Cerebellar cortex (tissue), 1 donor: Measurements from ENCODE around the gene STARD13.

ENCODE experiments used
- DNase-seq: peaks from one replicate; pipeline ENCODE4 v3.0.0-alpha.2; 2015; ENCODE audit warnings: low spot score

The STARD13 gene

DNA sequence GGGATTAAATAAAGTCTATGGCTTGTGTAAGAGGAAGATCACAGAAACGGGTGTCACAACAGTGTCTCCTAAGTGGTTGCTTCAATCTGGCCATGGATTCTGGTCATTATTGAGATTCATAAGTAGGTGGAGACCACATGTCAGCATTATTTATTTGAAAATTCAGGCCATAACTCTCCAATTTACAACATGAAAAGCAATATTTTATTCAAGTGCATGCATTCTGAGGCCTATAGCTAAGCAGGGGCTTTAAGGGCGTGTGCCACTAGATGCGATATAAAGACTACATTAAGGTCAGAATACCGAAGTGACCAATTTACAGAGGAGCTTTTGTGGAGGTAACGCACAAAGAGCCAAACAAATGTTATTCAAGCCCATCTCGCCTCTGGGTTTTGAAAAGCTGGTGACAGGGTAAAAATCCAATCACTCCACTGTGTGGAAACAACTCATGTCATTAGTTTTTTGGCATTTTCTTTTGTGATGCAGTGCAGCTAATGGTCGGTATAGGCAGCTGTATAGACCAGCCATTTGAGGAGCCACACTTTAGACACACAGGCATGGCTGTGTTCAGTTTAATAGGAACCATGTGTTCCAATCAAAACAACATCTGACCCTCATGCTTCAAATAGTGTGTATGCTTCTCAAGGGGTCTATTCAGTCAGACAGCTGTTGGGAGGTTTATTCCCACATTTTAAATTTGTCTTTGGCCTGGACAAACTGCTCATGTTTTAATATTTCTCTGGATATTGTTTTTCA, 145.6 kb downstream of the STARD13 start:
- DNase-seq: no peak

DNA sequence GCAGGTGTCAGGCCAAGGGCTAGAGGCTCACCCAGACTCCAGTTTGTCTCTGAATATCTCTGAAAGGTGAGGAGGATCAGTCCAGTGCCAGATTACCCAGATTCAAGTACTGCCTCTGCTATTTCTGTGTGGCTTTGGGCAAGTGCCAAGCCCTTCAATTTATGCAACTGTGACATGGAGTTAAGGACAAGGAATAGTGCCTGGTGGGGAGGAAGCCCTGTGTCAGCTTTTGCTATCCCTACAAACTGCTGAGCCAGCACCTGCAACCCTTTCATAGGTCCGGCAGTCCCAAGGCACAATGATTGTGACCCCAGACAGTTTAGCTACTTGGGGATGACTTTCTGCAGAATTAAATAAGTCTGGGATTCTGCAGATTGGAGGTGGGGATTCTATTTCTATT, 146.4 kb downstream of the STARD13 start:
- no peak for DNase-seq

DNA sequence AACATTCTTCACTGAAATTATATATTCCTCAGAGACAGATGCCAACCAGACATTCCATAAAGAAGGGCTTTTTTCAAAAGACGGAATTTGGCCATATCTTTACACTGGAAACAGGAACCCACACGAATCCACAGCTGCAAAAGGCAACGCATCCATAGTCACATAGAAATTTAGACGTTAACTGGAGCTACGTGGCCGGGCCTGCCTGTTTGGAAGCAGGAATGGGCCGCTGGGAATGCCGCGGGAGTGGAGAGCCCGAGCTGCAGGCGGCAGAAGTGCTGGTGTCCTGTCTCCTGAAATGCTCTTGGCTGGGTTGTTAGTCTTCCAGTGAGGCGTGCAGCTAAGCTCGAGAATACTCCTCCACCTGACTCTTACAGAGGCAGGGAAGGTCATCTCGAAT, 147.1 kb downstream of the STARD13 start:
- DNase-seq: no peak

DNA sequence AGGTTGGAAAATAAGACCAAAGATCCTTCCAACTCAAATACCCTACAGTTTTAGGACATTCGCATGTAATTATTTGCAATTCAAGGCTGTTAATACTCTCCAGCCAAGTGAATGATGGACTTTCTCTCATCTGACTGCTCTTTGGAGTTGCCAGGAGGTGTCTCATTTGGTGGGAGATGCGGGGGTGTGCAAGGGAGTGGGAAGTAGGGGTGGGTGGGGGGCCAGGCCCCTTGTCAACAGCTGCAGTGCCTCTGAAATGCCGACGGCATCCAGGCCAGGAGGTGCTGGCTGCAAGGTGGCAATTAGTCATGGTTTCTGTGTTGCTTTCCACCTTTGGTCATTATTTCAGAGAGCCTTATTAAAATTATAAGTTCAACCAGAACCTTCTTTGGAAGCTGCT, 147.8 kb downstream of the STARD13 start:
- no peak for DNase-seq

DNA sequence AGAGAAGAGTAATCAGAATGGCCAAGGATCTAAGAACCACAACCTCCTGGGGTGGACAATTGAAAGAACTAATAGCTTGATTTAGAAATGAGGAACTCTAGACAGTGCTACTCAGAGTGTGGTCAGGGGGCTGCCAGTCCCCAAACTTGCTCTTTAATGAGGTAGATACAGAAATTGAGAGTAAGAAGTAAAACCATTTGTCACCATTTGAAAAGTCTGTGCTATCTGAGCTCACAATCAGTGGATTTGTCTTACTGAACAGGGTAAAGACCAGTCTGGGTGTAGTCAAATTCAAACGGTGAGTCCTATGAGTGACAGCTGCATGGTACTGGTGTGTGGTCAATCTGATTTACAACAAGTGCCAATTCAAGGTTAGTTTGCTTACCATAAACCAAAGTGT, 150.5 kb downstream of the STARD13 start:
- no peak for DNase-seq

DNA sequence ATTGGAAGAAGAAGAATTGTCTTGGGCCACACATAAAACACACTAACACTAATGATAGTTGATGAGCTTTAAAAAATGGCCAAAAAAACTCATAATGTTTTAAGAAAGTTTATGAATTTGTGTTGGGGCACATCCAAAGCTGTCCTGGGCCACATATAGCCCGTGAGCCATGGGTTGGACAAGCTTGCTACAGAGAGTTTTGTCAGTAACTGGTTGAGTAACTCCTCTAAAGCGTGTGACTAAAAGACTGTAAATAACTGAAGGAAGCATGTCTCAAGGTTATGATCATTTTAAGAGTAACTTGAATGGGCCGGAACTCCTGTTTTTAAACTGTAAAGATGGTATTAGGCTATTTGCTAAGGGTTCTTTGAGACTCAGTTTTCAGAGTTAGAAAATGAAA, 151.3 kb downstream of the STARD13 start:
- no peak for DNase-seq

DNA sequence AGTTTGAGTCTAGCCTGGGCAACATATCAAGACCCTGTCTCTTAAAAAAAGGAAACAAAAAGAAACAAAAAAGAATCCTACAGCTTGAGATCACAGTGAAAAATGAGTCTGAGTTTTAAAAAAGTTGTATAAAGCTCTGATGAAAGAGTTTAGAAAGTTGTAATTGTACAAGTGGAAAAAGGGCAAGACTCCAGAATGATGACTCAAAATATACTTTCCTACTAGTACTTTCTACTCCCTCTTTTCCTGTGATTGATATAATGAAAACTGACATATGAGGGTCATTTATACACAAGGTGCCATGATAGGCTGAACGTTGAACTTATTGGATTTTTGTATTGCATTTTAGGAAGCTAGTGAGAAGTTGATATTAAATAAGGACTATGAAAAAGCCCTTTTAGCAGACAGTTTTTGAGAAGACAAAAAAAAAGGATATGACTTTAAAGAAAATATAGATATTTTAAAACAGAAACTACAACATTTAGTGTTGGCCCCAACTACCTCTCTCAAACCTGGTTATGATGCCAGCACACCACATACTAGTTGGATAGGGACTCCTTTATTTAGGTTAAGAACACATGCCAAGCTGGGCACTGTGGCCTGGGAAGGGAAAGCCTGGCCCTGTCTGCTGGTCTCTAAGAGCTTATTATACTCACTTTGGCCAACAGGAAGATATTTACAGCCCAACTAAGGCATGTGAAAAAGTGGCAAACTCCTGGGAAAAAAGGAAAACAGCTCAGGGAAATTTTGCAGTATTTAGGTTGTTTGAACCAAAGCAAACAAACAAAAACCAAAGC, 152.7 kb downstream of the STARD13 start:
- DNase-seq: no peak

DNA sequence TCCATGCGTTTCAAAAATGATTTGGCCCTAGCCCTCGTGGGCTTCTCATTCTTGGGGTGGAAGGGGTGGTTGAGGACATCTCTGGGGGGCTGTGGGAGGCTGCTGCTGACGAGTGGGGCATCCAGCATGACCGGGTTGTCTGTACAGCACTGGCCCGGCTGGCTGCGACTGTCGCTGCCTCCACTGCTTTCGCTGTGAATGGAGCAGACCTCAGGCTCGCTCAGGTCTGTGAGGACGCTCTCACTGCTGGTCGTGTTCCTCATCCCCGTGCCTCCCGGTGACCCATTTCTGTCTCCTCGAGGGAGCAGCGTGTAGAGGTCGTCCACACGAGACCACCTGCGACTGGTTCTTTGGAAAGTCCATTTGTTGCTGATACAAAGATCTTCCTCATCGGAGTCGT, 155.7 kb downstream of the STARD13 start:
- no peak for DNase-seq

DNA sequence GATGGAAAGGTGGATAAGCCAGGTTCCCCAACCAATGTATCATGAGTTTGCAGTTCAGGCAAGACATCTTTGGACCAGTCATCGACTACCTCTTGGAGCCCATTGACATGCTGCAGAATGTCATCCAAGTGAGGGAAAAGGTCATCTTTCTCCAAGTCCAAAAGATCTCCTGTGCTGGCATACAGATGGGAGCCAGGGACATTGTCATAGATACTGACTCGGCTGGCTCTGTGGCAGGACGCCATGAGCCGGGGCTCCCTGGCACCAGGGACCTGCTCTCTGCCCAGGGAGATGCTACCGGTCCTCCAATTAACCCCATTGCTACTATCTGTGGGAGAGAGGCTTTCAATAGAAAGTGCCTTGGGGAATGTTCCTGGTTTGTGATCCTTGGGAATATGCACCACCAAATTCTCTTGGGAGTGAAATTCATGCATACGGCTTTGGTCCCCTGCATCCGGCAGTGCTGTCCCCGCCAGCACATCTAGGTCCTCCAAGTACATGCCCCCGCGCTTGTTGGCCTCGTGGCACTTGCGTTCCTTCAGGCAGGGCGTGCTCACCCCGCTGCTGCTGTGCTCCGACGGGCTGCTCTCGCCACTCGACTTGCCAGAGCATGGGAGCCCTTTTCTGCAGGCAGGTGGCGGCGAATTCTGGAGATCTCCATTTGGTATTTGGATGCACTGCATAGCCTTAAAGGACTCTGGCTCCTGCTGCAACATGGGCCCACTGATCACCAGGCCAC, 156.3 kb downstream of the STARD13 start:
- DNase-seq: no peak

DNA sequence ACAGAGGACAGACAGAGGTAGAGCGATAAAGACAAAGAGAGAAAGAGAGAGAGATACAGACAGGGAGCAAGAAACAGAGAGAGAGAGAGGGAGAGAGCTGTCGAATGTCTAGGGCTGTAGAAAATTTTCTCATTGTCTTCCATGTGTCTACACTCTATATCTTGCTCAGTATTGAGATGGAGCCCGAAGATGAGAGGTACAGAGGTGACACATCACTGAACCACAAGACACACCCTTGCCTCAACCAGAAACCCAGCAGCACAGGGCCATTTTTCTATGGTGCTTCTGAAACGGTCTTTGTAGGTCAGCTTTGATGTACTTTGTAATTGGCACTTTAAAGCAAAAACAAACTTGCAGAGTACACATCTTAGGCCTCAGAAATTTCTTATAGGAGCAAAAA, 157.4 kb downstream of the STARD13 start:
- no peak for DNase-seq

DNA sequence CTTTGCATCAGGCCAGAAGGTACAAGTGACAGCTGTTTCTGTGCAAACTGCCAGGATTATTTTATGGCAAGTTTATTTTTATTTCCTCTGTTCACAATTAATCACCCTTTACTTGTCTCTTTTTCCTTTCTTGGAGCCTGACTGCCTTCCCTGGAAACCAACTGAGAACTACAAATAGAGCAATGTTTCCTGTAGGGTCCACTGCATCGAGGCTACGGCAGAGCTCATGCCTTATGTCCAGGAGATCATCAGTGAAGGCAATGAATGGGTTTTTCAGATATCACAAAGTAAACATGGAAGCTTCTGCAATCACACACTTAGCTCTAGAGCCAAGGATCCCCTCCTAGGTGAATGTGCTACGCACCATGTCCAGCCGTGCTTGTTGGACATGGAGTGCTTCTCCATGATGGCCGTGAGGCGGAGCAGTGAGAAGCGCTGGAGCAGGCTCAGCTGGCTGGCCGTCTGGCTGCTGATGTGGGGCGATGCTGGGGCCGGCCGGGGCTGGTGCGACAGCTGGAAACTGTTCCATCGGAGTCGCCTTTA, 158.5 kb downstream of the STARD13 start:
- no peak for DNase-seq

DNA sequence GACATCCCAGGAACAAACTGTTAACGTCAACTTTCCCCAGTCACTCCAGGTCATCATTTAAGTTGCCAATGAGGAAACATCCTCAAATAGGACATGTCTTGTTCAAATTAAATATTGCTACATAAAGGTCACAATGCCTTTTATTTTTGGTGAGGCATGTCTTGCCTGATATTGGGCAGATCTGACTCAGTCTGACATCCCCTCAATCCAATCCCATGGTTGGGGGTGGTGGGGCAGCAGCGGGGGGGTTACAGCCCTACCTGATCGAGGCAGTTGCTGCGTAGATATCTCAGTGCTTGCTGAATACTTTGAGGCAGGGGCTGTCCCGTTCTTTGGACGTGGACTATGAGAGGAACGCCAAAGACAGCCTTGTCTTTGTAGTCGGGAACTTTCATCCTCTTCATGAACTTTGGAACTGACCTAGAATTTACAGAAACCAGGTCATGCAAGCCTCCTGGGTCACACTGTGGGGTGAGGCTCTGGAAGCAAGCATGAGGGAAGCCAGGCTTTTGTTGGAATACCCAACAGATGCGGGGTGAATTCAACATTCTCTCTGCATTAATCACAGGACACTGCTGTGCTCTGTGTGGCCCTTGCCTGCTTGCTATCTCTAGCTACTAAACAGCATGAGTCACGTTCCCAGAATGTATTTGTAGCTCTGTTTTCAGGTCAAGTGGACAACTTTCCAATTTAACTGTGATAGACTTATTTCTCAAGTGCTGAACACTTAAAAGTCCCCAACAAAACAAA, 159.6 kb downstream of the STARD13 start:
- DNase-seq: no peak

DNA sequence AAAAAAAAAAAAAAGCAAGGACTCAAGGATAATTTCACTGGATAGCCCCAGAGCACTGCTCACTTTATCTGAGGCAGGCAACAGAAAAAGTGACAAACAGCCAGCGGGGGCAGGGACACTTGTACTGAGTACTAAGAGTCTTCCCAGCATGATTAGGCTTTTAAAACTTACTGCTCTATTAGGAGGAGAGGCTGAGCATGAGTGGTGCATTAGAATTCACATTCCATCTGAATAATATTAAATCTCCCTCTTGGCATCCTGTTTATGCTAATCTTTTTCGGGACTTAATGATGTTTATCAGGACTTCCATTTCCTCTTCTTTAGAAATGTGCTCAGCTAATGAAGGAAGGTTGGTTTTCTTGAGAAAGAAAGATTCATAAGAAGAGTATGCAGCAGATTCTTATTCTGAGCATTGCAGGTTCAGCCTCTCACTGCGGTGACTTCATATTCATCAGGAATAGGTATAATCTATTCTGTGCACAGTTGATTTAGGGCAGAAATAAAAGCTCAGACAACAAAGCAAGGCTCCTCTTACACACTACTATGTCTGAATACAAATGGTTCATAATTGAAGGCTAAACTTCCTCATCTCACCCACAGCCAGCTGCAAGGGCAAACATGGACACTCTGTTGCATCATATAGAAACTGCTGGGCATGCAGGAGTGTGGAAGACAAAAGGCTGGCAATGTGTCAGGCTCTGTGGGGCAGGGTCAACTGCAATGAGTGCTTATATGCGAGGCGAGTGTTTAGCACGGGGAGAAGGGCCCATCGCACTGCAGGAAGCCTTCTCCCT, 162.3 kb downstream of the STARD13 start:
- DNase-seq: no peak

DNA sequence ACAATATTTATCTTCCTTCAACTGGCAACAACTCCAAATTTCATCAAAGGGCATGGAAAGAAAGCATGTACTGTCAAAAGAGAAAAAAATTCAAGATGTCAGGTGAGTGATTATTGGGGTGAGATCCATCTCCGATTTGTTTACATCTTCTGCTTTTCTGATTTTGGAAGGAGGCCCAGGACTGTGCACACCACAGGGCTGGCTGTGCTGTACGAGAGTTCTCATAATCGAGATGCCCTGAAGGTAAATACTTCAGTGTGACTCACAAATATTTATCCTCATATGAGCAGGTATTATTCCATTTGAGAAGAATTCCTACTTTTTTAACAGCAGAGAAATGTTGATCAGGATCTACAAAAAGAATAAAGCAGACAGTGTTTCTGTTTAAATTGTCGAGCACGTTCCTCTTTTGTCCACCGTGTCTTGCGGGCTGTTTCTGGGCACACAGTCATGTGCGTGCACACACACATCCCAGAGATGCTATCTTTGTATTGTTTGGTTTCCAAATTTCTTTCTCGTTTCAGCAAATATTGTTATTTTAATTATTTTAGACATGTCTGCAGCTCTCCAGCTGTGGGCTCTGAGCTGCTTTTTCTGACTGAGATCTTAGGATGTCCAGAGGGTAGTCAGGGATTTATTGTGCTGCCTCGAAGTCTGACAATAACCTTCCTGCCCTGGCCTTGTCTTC, 165.6 kb downstream of the STARD13 start:
- DNase-seq: no peak

DNA sequence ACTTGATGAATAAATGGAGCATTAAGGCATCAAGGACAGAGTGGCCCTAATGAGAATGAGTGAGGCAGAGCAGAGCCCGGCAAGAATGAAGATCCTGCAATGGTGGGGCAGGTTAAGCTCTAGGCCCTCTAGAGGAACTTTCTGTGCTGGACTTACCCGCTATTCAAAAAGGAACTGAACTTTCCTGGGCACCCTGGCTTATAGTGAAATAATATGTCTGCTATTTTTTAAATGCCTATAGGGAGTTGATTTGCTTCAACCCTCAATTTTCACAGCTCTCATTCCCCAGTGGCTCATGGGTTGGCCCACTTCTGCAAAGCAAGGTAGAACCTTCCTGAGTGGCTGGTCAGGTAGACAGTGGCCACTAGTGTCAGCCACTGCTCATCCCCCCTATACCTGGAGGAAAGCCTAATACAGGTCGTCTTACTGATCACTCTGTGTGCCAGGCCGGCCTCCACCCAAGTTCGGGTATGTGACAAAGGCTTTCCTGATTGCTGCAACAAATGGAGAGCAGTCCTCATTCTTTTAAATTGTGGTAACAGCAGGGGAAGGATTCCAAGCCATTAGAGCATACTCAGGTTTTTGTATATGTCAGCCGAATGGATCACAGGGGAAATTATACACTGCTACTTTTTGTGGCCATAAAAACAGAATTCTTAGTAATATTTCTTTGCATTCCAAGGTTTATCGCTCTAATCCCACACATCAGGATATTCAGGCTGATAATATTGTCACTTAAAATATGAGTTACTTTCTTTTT, 166.4 kb downstream of the STARD13 start:
- no peak for DNase-seq

DNA sequence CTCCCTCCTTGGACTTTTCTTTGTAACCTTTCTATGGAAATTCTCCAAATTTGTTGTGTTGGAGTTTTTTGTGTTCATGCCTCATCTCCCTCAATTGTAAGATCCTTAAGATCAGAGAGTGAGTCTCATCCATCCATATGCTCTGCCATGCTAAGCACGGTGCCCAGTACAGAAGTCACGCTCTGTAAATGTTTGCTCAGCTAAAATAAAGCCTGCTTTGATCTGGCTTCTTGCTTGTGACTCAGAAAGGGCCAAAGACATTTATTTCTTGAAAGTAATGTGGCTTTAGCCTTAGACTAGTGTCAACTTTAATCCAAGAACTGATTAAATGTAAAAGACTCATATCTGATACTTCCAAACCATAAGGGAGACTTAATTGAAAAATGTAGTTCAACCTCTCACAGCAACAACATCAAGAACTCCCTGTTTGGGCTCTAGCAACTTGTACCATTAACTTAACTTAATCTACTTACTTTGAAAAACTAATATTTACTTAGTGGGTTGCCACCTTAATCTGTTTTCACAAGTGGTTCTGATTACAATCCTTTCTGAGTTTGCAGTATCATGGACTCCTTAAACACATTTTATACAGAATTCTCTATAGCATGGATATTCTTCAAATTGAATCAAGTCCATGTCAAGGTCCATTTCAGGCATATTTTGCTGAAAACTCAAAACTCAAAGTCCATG, 169.1 kb downstream of the STARD13 start:
- no peak for DNase-seq

DNA sequence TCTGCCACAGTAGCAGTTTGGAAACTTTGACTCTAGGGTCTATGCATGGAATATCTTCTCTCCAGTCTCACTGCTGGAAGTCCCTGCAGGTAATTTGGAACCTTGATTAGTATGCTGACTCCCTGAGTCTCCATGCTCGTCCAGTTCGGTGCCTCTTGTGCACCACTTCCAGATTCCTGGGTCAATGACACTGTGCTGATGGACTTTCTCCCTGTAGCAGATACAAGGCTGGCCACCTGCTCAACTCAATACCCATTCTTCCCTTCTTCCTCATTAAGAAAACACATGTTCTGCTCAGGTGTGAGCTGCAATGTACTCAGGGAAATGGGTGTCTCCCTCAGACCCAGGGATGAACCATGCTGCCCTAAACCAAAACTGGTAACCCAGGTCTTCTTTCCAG, 170.3 kb downstream of the STARD13 start:
- DNase-seq: no peak

DNA sequence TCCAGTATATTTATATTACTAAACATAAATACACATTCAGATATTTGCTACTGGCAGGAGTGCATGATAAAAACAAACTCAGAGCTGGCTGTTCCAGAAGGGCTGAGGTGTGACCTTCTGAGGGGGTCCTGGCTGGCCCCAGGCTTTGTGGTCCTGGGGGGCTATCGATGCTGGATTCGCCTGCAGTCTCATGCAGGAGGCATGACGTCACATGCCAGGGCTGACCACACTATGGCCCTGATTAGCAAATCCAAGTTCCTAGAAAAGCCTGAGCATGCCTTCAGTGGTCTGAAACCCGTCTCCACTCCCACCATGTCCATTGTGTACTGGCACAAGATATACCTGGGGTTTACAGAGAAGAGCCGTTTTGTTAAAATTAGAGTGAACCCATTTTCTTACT, 171.4 kb downstream of the STARD13 start:
- DNase-seq: no peak

DNA sequence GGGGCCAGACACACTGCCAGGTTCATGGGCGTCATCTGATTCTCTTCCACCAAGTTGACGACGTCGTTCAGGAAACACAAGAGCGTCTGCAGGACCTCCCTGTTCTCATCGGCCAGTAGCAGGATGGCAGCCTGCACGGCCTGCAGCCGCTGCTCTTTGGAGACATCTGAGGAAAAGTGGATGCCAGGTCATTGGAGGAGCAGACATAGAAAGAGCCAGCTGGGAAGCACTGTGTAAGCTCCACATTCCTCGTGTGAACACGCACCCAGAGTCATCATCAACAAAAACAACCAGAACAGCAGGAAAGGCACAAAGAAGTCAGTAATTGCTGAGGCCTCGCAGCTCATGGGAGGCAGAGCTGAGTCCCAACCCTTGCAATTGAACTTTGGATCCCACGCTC, 172.8 kb downstream of the STARD13 start:
- no peak for DNase-seq
